GM23338 (cell line): ENCODE measurements around the gene PCSK5.

Source experiments
- CREB1 ChIP-seq: fragments of 250-450 bp; sonication (Bioruptor Pico); IDR thresholded peaks from 2 replicates; pipeline ENCODE4 v1.5.0; 2020; ENCODE audit warnings: low read depth, mild to moderate bottlenecking, moderate library complexity
- CTCF ChIP-seq, 2 experiments: fragments of 200-600 bp in 1 of 2; sonication (generic) in 1 of 2; conservative IDR thresholded peaks; 2 replicates each; pipeline versions ENCODE4 v1.5.1 to v1.6.1; 2016 to 2017; ENCODE audit warnings: antibody characterized with exemption in 2 of 2, low read depth in 2 of 2, mild to moderate bottlenecking in 2 of 2, moderate library complexity in 1 of 2
- EZH2 ChIP-seq: fragments of 200-600 bp; sonication (generic); IDR thresholded peaks from one replicate; pipeline ENCODE4 v1.8.0; 2017; ENCODE audit warnings: antibody characterized with exemption, mild to moderate bottlenecking, low read depth; ENCODE audit not compliant: unreplicated experiment
- EZH2phosphoT487 ChIP-seq: fragments of 200-600 bp; sonication (generic); IDR thresholded peaks from one replicate; pipeline ENCODE4 v1.8.1; 2018; ENCODE audit warnings: antibody characterized with exemption; ENCODE audit not compliant: unreplicated experiment
- JUNB ChIP-seq: IDR thresholded peaks from one replicate; pipeline ENCODE4 v1.6.1; 2016; ENCODE audit warnings: antibody characterized with exemption; ENCODE audit not compliant: unreplicated experiment
- NANOG ChIP-seq: IDR thresholded peaks from 2 replicates; pipeline ENCODE4 v1.6.1; 2016; ENCODE audit warnings: antibody characterized with exemption, borderline replicate concordance
- POLR2AphosphoS5 ChIP-seq: IDR thresholded peaks from 2 replicates; pipeline ENCODE4 v1.6.1; 2016; ENCODE audit warnings: antibody characterized with exemption, low read depth
- REST ChIP-seq: IDR thresholded peaks from one replicate; pipeline ENCODE4 v1.6.1; 2018; ENCODE audit warnings: antibody characterized with exemption; ENCODE audit not compliant: unreplicated experiment
- ZNF114 ChIP-seq: fragments of 250-450 bp; sonication (Bioruptor Pico); IDR thresholded peaks from 2 replicates; pipeline ENCODE4 v1.5.0; 2020; ENCODE audit warnings: mild to moderate bottlenecking, moderate library complexity
- ZNF331 ChIP-seq: fragments of 250-450 bp; sonication (Bioruptor Pico); IDR thresholded peaks from 2 replicates; pipeline ENCODE4 v1.5.0; 2020; ENCODE audit warnings: low read depth, mild to moderate bottlenecking, moderate library complexity

GRCh38 chr9:75845806-75846205 lies 44.7 kb upstream of the PCSK5 start:
- TF ChIP-seq JUNB (no peak), REST (no peak), CTCF (conservative IDR thresholded peaks at IDR 0.05; ENCODE audit: low read depth in 2 of 2) (no peak), EZH2 (no peak), POLR2AphosphoS5 (no peak), EZH2phosphoT487 (no peak), CREB1 (CRISPR knock-in tag) (no peak), ZNF114 (CRISPR knock-in tag) (no peak), ZNF331 (CRISPR knock-in tag) (no peak), NANOG (no peak)
